Hippocampal formation (tissue), 2 donors: ENCODE results near the gene SNRK.
A peak's percentile ranks its signal among the peaks of the same experiment; 100 is the strongest.

Experiments
- DNase-seq, 2 donors: peaks; one replicate each; lab custom pipeline; 2025; lab: John Stamatoyannopoulos, UW

The SNRK gene

GRCh38 chr3:43268636-43269035 is 17.7 kb upstream of the SNRK start:
- DNase-seq = no peak

DNA sequence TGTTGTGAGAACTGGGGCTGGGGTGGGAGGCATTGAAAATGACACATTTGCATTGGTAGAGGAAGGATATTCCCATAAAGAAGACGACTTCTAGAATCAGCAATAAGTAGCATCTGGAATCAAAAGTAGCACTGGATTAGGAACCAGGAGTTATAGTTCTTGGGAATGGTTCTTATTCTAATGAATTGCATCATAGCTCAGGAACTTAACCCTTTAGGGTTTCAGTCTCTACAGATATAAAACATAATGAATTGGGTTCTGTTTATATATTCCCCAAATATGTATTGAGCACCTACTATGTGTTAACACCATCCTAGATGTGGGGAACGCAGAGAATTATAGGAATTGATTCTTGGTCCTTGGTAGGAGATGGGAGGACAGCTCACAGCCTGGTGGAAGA is 16.3 kb upstream of the SNRK start:
- DNase-seq = no peak

DNA sequence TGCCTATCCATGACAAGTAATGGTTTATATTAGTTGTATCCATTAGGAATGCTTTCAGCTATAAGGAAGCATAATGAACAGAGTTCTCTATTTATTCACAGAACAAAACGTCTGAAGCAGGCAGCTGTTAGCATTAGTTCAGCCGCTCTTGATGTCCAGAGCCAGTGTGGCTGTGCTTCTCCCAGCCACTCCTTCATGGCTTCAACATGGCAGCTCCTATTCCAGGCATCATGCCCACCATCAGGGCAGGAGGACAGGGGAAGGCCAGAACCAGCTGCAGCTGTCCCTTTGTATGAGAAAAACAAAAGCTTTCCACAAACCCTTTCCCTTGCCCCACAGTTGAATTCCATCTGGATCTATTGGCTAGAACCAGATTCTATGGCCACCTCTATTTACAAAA is 12.9 kb upstream of the SNRK start:
- peak in 1 of 2 donors; percentile 7 for DNase-seq

GRCh38 chr3:43279082-43279481 is 7.3 kb upstream of the SNRK start:
- no peak for DNase-seq

DNA sequence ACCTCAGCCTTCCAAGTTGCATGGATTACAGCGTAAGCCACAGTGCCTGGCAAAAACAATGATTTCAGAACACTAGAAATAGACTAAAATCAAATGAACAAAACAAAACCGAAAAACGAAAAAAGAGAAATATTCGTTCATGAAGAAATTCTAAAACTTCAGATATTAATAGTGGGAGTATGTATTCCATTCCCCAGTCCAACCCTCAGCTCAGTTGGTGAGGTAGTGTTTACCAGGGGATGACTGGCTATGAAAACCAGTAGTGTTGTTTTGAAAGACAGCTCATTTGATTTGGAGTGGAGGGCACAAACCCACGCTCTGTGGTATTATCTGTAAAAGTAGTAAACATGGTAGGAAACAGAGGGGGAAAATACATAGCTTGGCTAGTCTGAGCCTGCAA is 6.8 kb upstream of the SNRK start:
- no peak for DNase-seq

DNA sequence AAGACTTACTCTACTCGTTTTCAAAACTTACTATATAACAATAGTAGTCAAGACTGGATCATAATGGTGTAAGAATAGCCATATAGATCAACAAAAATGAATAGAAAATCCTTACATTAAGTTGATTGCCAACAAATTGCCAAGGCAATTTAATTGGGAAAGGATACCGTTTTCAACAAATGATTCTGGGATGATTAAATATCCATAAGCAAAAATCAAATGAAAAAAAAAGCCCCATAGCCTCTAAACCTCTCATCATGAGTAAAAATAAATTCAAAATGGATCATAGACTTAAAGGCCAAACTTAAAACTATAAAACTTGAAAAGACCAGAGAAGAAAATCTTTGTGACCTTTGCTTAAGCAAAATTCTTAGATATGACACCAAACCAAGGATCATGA is 5.3 kb upstream of the SNRK start:
- no peak for DNase-seq

DNA sequence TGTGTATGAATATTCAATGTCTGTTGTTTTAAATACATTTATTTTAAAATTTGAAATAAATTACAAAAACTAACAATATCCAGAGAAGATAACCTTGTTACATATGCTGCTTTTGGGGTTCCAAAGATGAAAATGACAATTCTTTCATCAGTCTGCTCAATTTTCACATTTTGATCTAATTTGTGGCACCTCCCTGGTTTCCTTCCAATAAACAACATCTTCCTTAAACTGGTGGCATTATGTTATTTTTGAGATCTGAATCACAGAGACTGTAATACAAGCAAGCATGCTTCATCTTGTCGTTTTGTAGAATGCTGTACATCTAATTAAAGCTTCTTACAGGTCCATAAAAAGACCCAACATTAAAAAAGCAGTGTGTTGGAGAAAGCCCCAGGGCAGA is 2.2 kb upstream of the SNRK start:
- no peak for DNase-seq

- DNase-seq = no peak
Observed at GRCh38 chr3:43285644-43286043, 696 bp upstream of the SNRK start.

- DNase-seq = peak in 1 of 2 donors; percentile 3
Observed at GRCh38 chr3:43286841-43287499, 630 bp downstream of the SNRK start.

DNA sequence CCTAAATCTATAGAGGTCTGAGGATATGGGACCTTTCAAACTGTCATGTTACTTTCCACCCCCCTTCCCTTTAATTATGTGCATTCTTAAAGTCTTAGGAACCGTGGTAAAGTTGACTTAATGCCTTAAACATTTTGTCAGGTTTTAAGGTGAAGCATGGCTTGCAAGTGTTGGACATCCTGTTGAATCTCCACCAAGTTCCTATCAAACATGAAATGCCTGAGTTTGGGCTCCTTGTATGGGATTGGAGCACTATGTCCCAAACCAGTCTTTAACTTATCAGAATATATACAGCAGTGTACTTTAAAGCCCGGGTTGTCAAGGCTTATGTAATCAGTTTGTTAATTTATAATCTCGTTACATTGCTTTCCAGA is 1.1 kb downstream of the SNRK start:
- no peak for DNase-seq

DNA sequence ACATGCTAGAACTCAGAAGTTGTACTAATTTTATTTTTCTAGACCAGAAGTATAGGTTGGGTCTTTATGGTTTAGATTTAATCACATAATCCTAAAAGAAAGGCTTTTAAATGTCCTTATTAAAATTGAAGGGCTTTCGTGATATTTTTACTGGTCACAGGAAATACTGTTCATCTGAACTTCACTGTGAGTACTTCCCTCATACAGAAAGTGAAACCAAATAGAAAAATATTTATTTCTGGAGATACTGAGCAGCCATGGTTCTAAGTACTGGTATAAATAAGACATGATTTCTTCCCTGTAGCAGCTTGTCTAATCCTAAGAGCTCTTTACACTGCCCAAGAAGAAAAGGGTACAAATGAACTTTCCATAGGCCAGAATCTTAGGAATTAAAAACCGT is 2.0 kb downstream of the SNRK start:
- no peak for DNase-seq

DNA sequence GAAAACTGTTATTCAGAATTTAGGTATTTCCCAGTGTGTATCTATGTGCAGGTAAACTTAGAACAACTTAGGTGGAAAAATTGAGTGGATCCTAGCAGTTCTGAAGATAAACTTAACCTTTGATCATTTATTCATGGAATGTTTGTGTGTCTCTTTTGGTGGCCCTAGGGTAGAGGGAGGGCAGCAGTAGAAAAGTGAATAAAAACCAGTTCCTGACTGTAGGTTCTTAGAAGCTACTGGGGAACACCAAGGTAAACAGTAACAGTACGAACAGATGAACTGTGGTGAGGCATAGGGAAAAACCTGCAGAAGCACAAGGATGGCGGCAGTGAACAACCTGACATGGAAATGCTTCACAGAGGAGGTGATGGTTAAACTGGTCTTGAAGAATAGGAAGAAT is 2.5 kb downstream of the SNRK start:
- DNase-seq = no peak

GRCh38 chr3:43289401-43289800 is 3.1 kb downstream of the SNRK start:
- no peak for DNase-seq

DNA sequence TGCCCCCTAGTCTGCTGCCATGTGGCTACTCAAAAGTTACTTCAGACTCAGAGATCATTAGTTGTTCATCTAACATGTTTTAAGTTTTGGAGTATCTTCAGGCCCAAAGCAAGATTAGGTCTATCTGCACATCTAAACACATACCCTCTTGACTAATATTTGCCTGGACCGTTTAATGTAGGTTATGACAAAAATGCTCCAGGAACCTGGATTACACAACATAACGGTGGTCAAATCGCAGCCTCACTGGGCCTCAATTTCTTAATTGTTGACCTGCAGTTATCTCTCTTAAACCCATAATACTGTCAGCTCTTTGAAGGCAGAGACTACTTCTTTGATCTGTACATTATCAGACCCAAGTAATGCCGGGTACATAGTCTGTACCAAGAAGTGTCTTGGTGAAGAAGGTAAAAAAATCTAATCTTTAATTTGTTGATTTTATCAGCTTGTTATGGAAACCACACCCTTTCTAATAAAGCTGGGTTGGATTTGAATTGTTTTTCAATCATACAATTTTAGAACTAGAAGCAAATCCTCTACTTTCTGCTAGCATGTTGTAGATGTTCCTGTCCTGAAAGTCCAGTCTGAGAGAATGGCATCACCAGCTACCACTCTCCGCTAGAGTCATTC is 3.6 kb downstream of the SNRK start:
- DNase-seq = no peak

GRCh38 chr3:43290956-43291355 is 4.6 kb downstream of the SNRK start:
- DNase-seq = no peak

DNA sequence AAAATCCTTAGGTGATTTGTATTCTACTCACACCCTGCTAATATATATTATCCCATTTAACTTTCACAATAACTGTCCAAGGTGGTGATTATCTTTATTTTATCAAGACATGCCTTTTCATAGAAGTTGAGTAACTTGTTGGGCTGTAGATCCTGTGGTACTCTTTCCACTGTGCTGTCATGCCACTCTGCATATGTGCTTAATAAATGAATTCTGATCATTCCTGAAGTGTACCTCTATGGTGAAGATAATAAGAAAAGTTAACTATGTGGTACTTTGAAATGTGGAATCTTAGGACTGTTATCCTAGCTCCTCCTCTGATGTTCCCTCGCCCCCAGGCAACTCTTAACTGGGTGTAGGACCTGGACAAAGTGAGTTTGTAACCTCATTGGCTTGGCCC is 5.2 kb downstream of the SNRK start:
- DNase-seq = no peak

DNA sequence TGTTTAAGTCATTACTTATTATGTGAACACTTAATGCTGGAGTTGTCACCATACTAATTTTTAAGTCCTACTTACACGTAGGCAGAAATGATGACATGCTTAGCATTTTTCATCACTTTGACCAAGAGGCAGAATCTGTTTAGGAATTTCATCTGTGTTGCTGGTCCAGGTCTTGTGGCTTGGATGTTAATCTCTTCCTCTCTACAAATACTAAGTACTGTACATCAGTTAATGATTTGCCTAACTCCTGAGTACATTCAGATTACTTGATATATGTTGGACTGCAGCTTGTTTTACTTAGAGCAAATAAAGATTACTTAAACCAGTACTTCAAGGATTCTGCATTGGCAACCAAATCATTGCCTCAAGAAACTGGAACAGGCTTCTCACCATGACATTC is 8.6 kb downstream of the SNRK start:
- DNase-seq = no peak

DNA sequence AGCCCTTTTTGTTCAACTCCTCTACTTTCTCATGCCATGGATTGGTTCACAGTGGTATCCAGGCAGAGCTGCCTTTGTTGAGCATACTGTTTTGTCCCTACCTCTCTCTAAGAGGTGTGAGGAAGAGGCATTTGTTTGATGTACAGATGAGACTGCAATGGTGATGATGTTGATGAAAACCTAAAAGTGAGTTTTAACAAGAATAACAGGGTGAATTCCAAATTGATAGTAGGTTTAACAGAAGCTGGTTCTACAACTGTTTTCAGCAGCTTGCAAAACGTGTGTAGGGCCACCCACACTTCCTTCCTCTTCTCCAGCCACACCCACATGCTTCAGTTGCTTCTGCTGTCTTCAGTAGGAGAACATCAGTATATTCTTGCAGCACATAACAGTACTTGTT is 10.2 kb downstream of the SNRK start:
- no peak for DNase-seq

GRCh38 chr3:43298292-43298691 is 12.0 kb downstream of the SNRK start:
- no peak for DNase-seq

GRCh38 chr3:43298761-43299160 is 12.4 kb downstream of the SNRK start:
- no peak for DNase-seq

GRCh38 chr3:43302116-43302880 is 16.0 kb downstream of the SNRK start:
- no peak for DNase-seq

GRCh38 chr3:43304126-43304525 is 17.8 kb downstream of the SNRK start:
- no peak for DNase-seq

DNA sequence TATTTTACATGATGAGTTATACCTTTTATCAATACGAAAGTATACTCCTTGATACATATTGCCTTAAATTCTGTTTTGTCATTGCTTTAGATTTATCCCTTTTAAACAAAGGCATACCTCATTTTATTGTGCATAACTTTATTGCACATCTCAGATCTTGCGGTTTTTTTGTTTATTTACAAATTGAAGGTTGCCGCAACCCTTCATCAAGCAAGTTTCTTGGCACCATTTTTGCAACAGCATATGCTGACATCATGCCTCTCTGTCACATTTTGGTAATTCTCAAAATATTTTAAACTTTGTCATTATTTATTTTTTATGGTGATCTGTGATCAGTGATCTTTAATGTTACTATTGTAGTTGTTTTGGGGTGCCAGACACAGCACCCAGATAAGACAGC is 20.9 kb downstream of the SNRK start:
- DNase-seq = no peak
